Endometrial microvascular endothelial cells (primary cell): Measurements from ENCODE around the gene STPG3. TPM values are rescaled to one million over a fixed set of nuclear protein-coding genes. Genes with fewer than 3 reads are reported as not detected.
"Not testable (repeated sequence)": the region's sequence is repeated elsewhere in the genome, so short reads cannot be mapped to it uniquely, and the experiment has no call there.

ENCODE experiments used
- in situ Hi-C: cut with HindIII; loops from 2 replicates; pipeline ENCODE4 v1.10.0; 2017; ENCODE audit warnings: low sequenced_read_pairs, low pct_unique_long_range_greater_than_20kb; ENCODE audit errors: inconsistent ontology term
- total RNA-seq: library from RNA; depleted of rRNA; stranded (reverse); fragments of >200 nt; gene quantifications from one replicate; pipeline ENCODE4 v1.2.3, GENCODE V29; 2015; ENCODE audit errors: inconsistent ontology term

The STPG3 gene
- total RNA-seq, 1 donor from 2014 or later, result not detected

DNA sequence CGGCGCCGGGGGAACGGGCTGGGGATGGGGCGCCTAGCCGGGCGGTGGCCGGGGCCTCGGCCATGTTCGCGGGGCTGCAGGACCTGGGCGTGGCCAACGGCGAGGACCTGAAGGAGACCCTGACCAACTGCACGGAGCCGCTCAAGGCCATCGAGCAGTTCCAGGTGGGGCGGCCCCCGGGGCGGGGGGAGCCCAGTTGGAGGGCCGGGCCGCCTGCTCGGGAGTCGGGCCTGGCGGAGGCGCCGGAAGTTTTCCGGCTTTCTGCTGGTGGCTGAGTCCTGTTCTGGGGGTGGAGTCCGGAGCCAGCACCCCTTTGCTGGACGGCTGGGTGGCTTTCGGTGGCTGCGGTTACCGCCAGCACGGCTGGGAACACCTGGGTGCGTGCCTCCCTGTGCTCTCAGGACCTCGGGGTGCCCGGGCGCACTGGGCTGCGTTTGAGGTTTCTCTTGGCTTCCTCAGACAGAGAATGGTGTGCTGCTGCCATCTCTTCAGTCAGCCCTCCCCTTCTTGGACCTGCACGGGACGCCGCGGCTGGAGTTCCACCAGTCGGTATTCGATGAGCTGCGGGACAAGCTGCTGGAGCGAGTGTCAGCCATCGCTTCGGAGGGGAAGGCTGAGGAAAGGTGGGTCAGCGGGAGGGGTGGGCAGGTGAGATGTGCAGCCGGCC, 4.5 kb downstream of the STPG3 start:
- in situ Hi-C loops, result no loop called here

DNA sequence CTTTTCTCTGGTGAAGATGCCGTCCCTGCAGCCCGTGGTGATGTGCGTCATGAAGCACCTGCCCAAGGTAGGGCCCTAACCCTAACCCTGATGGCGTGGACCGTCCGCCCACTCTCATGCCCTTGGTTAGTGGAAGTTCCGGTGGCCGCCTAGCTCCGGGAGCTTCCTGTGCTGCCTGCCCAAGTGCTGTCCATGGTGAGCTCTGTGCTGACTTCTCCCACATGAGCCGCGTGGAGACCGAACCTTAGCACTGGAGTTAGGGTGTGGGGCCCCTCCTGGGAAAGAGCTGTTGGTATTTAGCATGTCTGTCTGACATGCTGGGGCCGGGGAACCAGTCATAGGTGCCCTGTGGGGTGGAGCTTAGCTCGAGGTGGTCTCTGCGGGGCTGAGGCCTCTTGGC, 5.3 kb downstream of the STPG3 start:
- in situ Hi-C loops, result no loop called here

GRCh38 chr9:137256856-137257255, 5.8 kb downstream of the STPG3 start:
- in situ Hi-C loops, result no loop called here

GRCh38 chr9:137262173-137262908, 11.3 kb downstream of the STPG3 start:
- in situ Hi-C loops, result not testable (repeated sequence)

GRCh38 chr9:137262909-137263285, 11.8 kb downstream of the STPG3 start:
- in situ Hi-C loops, result no loop called here

DNA sequence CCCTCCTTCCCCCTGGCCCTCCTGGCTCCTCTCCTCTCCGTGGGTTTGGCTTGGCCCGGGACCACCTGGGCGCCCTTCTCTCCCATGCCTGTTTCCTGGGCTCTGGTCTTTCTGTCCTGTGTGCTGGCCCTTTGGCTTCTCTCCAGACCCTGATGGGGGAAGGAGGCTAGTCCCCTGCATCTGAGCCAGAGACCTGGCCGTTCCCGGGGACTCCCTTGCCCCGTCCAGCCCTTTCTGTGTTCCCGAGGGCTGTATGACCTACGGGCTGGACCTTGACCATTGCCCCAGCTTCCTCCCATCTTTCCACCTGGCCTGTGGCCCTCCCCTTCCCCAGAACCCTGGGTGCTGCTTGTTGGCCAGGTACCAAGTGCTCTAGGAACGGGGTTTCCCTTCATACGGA, 12.4 kb downstream of the STPG3 start:
- in situ Hi-C loops, result no loop called here

- in situ Hi-C loops, result no loop called here
Observed at GRCh38 chr9:137264067-137264466, 13.0 kb downstream of the STPG3 start.

- in situ Hi-C loops, result no loop called here
Observed at GRCh38 chr9:137265496-137266161, 14.5 kb downstream of the STPG3 start.

GRCh38 chr9:137266162-137266527, 15.1 kb downstream of the STPG3 start:
- in situ Hi-C loops, result no loop called here

- in situ Hi-C loops, result no loop called here
Observed at GRCh38 chr9:137266585-137267453, 15.7 kb downstream of the STPG3 start.

- in situ Hi-C loops, result no loop called here
Observed at GRCh38 chr9:137267933-137268355, 16.9 kb downstream of the STPG3 start.

DNA sequence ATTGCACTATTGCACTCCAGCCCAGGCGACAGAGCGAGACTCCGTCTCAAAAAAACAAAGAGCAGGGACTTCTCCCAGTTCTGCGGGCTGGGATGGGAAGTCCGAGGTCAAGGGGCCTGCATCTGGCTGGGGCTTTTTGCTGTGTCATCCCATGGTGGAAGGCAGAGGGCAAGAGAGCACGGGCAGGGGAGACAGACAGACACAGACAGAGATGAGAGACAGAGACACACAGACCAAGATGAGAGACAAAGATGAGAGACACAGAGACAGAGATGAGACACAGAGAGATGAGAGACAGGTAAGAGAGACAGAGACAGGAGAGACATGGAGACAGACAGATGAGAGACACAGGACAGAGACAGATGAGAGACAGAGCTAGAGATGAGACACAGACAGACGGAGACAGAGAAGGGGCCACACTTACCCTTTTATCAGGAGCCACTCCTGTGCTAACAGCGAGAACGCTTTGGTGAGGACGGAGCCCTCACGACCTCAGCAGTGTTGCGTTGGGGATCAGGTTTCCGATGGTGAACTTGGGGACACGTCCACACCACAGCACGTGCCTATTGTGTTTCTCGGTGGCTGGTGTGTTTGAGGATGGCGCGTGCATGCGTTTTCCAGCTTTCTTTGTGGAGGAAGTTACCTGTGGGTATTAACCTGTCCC, 17.6 kb downstream of the STPG3 start:
- in situ Hi-C loops, result no loop called here

- in situ Hi-C loops, result no loop called here
Observed at GRCh38 chr9:137269231-137269772, 18.2 kb downstream of the STPG3 start.

DNA sequence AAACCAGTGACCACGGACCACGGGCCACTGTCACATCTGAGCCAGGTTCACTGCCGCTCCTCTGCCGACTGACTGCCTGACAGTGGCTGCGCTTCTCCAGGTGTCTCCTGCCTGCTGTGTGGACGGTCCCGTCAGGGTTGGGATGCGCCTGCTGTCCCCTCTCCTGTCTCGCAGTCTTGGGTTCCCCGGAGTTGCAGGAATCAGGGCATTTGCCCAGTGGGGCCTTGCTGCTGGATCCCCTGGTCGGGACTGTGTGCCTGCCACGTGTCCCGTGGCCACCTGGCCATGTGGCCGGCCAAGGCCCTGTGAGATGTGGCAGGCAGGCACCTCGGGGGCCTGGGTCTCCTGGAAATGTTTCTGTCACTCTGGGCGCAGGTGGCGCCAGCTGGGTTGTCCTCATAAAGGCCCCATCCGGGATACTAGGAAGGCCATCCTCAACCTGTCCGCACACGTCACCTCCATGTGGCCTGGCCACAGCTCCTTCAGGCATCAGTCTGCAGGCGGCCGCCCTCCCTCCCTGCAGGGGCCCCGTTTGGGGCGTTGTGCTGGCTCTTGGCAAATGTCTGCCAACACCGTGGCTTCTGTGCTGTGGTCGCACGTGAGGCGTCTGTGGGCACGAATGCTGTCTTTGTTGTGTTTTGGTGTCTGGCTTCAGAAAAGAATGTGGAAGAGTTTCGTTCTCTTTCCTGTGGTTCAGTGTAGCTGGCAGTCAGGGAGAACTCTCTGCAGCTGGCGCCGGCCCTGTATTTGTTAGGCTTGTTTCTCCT, 20.0 kb downstream of the STPG3 start:
- in situ Hi-C loops, result no loop called here

GRCh38 chr9:137271696-137272076, 20.6 kb downstream of the STPG3 start:
- in situ Hi-C loops, result no loop called here

DNA sequence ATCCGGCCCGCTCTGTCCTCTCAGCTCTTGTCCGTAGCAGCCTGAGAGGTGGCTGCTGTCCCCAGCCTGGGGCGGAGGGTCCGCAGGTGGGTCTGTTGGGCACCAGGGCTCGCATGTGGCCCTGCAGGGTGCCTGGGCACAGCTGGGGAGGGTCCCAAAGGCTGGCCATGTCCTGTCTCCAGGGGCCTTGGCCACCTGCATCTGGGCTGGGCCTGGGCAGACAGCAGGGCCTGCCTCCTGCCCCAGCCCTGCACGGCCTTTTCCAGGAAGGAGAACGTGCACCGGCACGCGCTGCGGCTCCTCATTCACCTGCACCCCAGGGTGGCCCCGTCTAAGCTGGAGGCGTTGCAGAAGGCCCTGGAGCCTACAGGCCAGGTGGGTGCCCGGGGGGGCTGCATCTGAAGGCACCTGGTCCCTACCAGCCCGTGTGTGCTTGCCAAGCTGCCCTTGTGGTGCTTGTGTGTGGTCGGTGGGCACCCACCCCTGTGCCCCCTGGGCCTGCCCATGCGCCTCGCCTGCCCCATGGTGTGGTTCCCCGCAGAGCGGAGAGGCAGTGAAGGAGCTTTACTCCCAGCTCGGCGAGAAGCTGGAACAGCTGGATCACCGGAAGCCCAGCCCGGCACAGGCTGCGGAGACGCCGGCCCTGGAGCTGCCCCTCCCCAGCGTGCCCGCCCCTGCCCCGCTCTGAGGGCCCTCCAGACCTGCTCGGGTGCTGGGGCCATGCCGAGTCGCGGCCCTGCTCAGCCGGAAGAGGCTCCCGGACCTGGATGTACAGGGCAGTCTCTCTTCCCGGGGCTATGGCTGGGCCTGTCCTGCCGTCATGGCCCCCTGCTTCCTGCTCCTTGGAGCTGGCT, 21.4 kb downstream of the STPG3 start:
- in situ Hi-C loops, result no loop called here

- in situ Hi-C loops, result no loop called here
Observed at GRCh38 chr9:137273095-137273490, 22.0 kb downstream of the STPG3 start.
